Limb (tissue), 2 donors: ENCODE data around the gene SERTAD1.
"Not testable (repeated sequence)": the region's sequence is repeated elsewhere in the genome, so short reads cannot be mapped to it uniquely, and the experiment has no call there.

Source experiments
- DNase-seq, 2 donors: peaks; one replicate each; pipeline ENCODE4 v3.0.0-alpha.2; 2016; ENCODE audit errors: extremely low spot score in 2 of 2

The SERTAD1 gene

DNA sequence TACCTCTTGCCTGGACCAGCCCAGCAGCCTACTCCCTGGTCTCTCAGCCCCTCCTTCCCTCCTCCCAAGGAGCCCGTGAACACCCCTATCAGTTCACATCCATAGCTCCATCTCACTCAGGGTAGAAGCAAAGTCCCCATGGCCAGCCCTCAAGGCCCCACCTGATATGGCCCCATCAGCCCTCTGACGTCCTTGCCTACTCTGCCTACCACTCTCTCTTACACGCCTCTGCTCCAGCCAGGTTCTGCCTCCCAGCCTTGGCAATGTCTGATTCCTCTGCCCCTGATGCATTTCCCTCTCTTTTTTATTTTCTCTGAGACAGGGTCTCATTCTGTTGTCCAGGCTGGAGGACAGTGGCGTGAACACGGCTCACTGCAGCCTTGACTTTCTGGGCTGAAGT is 26.2 kb upstream of the SERTAD1 start:
- no peak for DNase-seq

- DNase-seq: no peak
Measured at GRCh38 chr19:40450664-40451063, 24.9 kb upstream of the SERTAD1 start.

DNA sequence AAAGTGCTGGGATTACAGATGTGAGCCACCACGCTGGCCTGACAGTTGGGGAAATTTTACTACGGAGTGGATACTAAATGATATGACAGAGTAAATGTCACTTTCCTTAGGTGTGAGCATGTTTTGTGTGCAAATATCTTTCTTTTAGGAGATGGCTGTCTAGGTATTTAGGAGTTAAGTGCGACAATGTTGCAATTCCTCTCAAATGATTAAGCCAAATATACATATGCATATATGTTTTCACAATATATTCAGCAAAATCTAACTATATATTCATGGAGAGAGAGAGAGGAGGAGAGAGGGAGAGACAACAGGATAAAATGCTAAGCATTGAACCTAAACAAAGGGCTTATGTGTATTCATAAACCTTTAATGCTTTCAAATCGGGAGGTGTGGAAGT is 23.7 kb upstream of the SERTAD1 start:
- no peak for DNase-seq

DNA sequence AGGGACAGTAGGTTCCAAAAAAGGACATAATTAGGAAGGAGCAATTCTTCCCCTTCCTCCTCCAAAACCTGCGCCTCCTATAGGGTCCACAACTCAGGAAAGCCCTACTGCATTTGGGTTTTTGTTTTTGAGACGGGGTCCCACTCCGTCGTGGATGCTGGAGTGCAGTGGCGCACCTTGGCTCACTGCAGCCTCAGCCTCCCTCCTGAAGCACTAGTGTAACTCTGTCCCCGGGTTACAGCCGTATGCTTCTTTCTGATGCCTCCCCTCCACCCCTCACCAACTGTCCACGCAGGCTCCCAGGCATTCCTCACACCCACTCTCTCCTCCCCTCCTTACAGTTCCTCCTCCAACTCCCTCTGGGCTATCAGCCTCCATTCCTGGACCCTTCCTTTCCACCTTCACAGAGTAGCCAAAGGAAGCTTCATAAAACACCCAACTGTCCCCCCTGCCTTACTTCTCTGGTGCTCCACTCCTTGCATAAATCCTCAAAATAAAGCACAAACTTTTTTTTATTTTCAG is 20.5 kb upstream of the SERTAD1 start:
- no peak for DNase-seq

DNA sequence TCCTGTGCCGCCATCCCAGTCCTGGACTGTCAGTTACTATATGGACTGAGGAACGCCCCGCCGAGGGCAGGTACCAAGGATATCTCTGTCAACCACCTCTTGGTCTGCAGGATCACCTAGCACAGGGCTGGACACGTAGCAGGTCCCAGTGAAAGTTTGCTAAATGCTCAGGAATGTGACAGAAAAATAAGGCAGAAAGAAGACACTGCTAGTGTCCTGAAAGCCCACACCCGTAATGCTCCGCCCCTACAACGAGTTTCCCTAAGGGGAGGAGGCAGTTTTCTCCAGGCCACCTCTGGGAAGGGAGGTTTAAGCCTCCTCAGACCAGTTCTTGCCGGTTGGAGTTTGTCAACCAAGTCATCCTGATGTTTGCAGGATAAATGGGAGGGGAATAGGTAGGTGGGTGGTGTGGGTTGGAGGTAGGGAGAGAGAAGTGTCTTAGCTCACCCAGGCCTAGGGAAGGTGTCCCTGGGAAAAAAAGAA is 20.0 kb upstream of the SERTAD1 start:
- DNase-seq: no peak

- DNase-seq: no peak
Measured at GRCh38 chr19:40444825-40445312, 19.1 kb upstream of the SERTAD1 start.

GRCh38 chr19:40444000-40444824 is 18.4 kb upstream of the SERTAD1 start, which contains the start of gene SERTAD3:
Gene SERTAD3 (minus strand): TSS chr19:40444335. CDS start chr19:40442080, 2,255 bp downstream.
- peak; percentile 98 to 99 for DNase-seq

DNA sequence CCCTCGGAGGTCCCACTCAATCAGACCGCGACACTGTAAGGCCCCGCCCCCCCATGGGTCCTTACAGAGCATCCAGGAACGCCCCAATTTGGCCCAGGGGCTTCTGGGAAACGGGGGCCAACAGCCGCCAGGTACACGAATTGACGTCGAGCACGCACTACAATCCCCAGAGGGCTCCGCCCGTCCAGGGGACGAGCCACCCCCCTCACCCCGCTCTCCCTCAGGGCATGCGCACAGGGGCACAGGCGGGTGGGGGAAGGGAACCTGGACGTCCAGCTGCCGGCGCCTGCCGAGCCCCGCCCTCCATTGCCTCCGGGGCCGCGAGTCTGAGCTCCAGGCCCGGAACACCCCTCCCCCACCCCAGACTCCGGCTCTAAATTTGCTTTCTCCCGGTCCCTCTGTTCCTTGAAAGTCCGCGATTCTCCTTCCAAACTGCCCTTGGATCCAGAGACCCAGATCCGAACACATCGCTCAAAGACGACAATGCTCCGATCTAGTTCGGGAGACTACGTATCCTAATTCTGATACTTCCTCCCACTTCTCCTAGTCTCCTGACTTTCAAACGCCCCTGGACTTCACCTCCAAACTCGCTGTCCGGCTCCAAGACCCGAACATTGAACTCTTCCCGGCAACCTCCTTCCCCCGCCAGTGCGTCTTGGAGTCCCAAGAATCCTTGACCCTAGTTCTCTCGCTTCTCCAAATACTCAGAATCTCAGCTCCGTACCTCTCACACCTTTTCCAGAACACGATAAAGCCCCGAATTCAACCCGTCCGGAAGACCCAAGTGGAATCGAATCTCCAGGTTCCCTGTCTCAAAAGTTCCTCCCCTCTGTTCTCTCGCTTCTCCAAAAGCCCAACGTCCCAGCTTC is 17.6 kb upstream of the SERTAD1 start:
- DNase-seq: peak; percentile 99

- DNase-seq: no peak
Measured at GRCh38 chr19:40442328-40443130, 16.7 kb upstream of the SERTAD1 start.

- no peak for DNase-seq
Measured at GRCh38 chr19:40441719-40442253, 16.0 kb upstream of the SERTAD1 start.

- DNase-seq: no peak
Measured at GRCh38 chr19:40438284-40438683, 12.5 kb upstream of the SERTAD1 start.

DNA sequence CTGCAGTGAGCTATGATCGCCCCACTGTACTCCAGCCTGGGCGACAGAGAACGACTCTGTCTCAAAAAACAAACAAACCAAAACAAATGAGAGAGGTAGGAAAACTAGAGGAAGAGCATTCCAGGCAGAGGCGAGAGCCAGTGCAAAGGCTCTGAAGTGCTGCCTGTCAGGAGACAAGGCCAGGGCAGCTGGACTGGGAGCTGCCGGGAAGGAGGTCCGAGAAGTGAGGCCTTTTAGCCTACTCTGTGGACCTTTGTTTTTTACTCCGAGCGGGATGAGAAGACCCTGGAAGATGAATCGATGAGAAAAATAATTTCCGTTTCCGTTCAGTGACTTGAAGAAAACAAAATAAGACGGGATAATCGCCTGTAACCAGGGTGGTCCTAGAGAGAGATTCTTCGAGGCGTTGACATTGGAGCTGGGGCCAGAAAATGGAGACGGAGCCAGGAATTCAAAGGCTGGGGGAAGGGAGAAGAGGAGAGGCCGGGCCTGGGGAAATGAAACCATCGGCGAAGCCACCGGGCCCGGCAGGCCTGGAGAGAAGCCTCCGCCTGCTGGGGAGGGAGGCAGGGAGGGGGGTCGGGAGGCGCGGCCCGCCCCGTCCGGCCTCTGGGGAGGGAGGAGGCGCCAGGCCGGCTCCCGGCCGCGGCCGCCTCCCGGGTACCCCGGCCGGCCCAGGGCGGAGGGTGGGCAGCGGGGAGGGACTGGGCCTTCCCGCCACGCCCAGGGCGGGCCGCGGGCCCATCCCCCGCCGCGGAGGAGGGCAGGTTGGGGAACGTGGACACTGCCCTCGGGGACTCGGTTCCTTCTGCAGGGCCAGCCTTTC is 7.8 kb upstream of the SERTAD1 start:
- DNase-seq: peak; percentile 90 to 91

- DNase-seq: not testable (repeated sequence)
Measured at GRCh38 chr19:40432760-40433159, 7.0 kb upstream of the SERTAD1 start.

GRCh38 chr19:40431698-40432097 is 5.9 kb upstream of the SERTAD1 start:
- DNase-seq: no peak

DNA sequence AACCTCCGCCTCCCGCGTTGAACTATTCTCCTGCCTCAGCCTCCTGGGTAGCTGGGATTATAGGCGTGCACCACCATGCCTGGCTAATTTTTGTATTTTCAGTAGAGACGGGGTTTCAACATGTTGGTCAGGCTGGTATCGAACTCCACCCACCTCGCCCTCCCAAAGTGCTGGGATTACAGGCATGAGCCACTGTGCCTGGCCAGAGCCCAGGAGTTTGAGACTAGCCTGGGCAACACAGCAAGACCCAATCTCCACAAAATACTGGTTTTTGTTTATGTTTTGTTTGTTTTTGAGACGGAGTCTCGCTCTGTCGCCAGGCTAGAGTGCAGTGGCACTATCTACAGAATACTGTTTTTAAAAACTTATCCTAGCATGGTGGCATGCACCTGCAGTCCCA is 4.5 kb upstream of the SERTAD1 start:
- not testable (repeated sequence) for DNase-seq

GRCh38 chr19:40428197-40428596 is 2.4 kb upstream of the SERTAD1 start:
- DNase-seq: not testable (repeated sequence)

GRCh38 chr19:40424637-40425449 is 949 bp downstream of the SERTAD1 start:
- peak in 1 of 2 donors; percentile 59 for DNase-seq

GRCh38 chr19:40423938-40424337 is 1.9 kb downstream of the SERTAD1 start:
- no peak for DNase-seq
